Naive thymus-derived CD4-positive, alpha-beta T cell (primary cell): ENCODE measurements around the gene ZSCAN10. TPM values are rescaled to one million over a fixed set of nuclear protein-coding genes. Genes with fewer than 3 reads are reported as not detected.
"Not testable (repeated sequence)": the region's sequence is repeated elsewhere in the genome, so short reads cannot be mapped to it uniquely, and the experiment has no call there.

Experiments used
- ATAC-seq: fragments of 150-1000 bp; cut with Tn5 transposase; 2 replicates; pipeline ENCODE4 v1.10.0; 2021; ENCODE audit warnings: mild to moderate bottlenecking, moderate library complexity
- CTCF ChIA-PET: fragments of 350-600 bp; sonication (Branson Sonifier 250); formaldehyde crosslinking; loops from one replicate; lab custom pipeline; 2021; ENCODE audit warnings: antibody characterized with exemption; lab: Charles Lee
- POLR2A ChIA-PET: fragments of 350-600 bp; sonication (Branson Sonifier 250); formaldehyde crosslinking; loops from one replicate; lab custom pipeline; 2021; ENCODE audit warnings: antibody characterized with exemption, inconsistent platforms; lab: Charles Lee
- DNase-seq, 9 donors: peaks; one replicate each; pipeline versions ENCODE4 v3.0.0 to v3.0.0-alpha.2; 2020 to 2022; ENCODE audit warnings: mixed read lengths in 1 of 9
- H3K27ac ChIP-seq: one replicate; pipeline ENCODE4 v1.7.0; 2013; ENCODE audit warnings: mild to moderate bottlenecking, low read depth, low read length, moderate library complexity
- H3K27me3 ChIP-seq, 2 donors: one replicate each; pipeline ENCODE4 v1.7.0; 2013; ENCODE audit warnings: low read length in 2 of 2, mild to moderate bottlenecking in 2 of 2, moderate library complexity in 2 of 2; ENCODE audit not compliant: control insufficient read depth in 2 of 2, insufficient read depth in 2 of 2
- H3K36me3 ChIP-seq, 3 experiments: 1 replicate in 2 of 3; 2 replicates in 1 of 3; pipeline ENCODE4 v1.7.0; 2013; ENCODE audit warnings: low read length in 3 of 3, mild to moderate bottlenecking in 3 of 3, moderate library complexity in 1 of 3; ENCODE audit not compliant: insufficient read depth in 3 of 3, control insufficient read depth in 2 of 3
- H3K4me1 ChIP-seq, 2 donors: one replicate each; pipeline ENCODE4 v1.7.0; 2013; ENCODE audit warnings: low read length in 2 of 2, mild to moderate bottlenecking in 2 of 2, moderate library complexity in 1 of 2; ENCODE audit not compliant: control insufficient read depth in 2 of 2, insufficient read depth in 2 of 2
- H3K4me3 ChIP-seq: 2 replicates; pipeline ENCODE4 v1.7.0; 2013; ENCODE audit warnings: mild to moderate bottlenecking, low read length
- H3K9me3 ChIP-seq, 3 experiments: 1 replicate in 2 of 3; 2 replicates in 1 of 3; pipeline ENCODE4 v1.7.0; 2013; ENCODE audit warnings: low read length in 3 of 3; ENCODE audit not compliant: control insufficient read depth in 2 of 3
- H3K27ac Mint-ChIP-seq, 9 donors: one replicate each; pipeline ENCODE4 v1.8.0; 2020 to 2022; ENCODE audit warnings: mixed read lengths in 9 of 9, mild to moderate bottlenecking in 8 of 9, moderate library complexity in 5 of 9, inconsistent platforms in 2 of 9
- H3K27me3 Mint-ChIP-seq, 5 donors: one replicate each; pipeline ENCODE4 v1.8.0; 2021 to 2022; ENCODE audit warnings: mixed read lengths in 5 of 5, mild to moderate bottlenecking in 1 of 5
- H3K36me3 Mint-ChIP-seq, 5 donors: one replicate each; pipeline ENCODE4 v1.8.0; 2020 to 2022; ENCODE audit warnings: mixed read lengths in 5 of 5, mild to moderate bottlenecking in 3 of 5, inconsistent platforms in 1 of 5
- H3K4me1 Mint-ChIP-seq, 7 donors: one replicate each; pipeline ENCODE4 v1.8.0; 2020 to 2022; ENCODE audit warnings: mixed read lengths in 7 of 7, mild to moderate bottlenecking in 3 of 7, inconsistent platforms in 1 of 7
- H3K4me3 Mint-ChIP-seq, 10 donors: one replicate each; pipeline ENCODE4 v1.8.0; 2020 to 2022; ENCODE audit warnings: mild to moderate bottlenecking in 10 of 10, mixed read lengths in 10 of 10, moderate library complexity in 6 of 10, inconsistent platforms in 2 of 10
- H3K9me3 Mint-ChIP-seq, 11 donors: one replicate each; pipeline ENCODE4 v1.8.0; 2020 to 2022; ENCODE audit warnings: mixed read lengths in 11 of 11, mild to moderate bottlenecking in 4 of 11, inconsistent platforms in 1 of 11, moderate library complexity in 1 of 11
- intact Hi-C, 2 donors: fragments of 100-400 bp; cut with micrococcal nuclease; formaldehyde crosslinking; loops; one replicate each; pipeline ENCODE4 v1.15.1; 2023
- polyA plus RNA-seq, 2 donors: library from polyadenylated mRNA; unstranded; fragments of 300-500 nt; fragmentation: Illumina TruSeq; gene quantifications; one replicate each; pipeline ENCODE4 v1.2.3, GENCODE V29; 2021
- total RNA-seq, 6 experiments: library from RNA in 5 of 6; stranded (reverse) in 5 of 6; gene quantifications; 1 replicate in 5 of 6; 2 replicates in 1 of 6; pipeline ENCODE4 v1.2.3 and lab custom pipeline; 2021 to 2026

Gene ZSCAN10
- total and polyA plus RNA-seq, 7 experiments from 2014 or later = 0.22 to 0.61 (median 0.32) TPM; not detected in 3

DNA sequence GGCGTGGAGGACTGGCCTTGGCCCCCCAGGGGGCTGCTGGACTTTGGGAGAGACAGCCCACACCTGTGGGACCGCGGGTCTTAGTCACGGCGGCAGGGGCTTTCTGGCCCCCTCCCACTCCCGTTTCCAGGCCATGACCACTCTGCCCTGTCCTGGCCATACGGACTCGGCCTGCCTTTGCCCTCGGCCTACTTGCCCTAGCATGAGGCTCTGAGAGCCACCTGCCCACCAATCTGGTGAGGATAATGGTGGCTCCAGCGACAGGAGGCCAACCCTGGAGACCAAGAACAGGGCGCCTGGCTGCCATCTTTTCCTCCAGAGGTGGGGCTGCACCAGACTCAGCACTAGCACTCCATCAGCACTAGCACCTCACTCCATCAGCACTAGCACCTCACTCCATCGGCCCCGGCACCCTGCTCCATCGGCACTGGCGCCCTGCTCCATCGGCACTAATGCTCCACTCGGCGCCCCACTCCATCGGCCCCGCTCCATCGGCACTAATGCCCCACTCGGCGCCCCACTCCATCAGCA is 42.8 kb upstream of the ZSCAN10 start:
- Histone ChIP-seq H3K36me3 (peaks cover 0 to 54% (median 0%) of the 10 kb centered on the region in 3 experiments), H3K9me3 (no peaks in the 10 kb centered on the region), H3K4me3 (no peak overlapping the region), H3K27me3 (no peaks in the 10 kb centered on the region), H3K27ac (no peak overlapping the region), H3K4me1 (no peaks in the 10 kb centered on the region)
- ATAC-seq (no peak), DNase-seq (no peak)
- H3K4me1 Mint-ChIP-seq = peaks cover 0 to 16% (median 7%) of the 10 kb centered on the region in 7 donors
- no peaks in the 10 kb centered on the region for H3K27me3 Mint-ChIP-seq
- ChIA-PET CTCF (interaction anchor here (0.5 kb wide), 1 partner anchor 28 kb away, joined by 3 read pairs; no protein-coding TSS in a partner anchor), POLR2A (no interaction called here)
- no peak overlapping the region for H3K27ac Mint-ChIP-seq
- H3K9me3 Mint-ChIP-seq = no peaks in the 10 kb centered on the region
- H3K36me3 Mint-ChIP-seq = peaks cover 4 to 26% (median 8%) of the 10 kb centered on the region in 5 donors
- intact Hi-C loops = no loop called here
- no peak overlapping the region for H3K4me3 Mint-ChIP-seq

DNA sequence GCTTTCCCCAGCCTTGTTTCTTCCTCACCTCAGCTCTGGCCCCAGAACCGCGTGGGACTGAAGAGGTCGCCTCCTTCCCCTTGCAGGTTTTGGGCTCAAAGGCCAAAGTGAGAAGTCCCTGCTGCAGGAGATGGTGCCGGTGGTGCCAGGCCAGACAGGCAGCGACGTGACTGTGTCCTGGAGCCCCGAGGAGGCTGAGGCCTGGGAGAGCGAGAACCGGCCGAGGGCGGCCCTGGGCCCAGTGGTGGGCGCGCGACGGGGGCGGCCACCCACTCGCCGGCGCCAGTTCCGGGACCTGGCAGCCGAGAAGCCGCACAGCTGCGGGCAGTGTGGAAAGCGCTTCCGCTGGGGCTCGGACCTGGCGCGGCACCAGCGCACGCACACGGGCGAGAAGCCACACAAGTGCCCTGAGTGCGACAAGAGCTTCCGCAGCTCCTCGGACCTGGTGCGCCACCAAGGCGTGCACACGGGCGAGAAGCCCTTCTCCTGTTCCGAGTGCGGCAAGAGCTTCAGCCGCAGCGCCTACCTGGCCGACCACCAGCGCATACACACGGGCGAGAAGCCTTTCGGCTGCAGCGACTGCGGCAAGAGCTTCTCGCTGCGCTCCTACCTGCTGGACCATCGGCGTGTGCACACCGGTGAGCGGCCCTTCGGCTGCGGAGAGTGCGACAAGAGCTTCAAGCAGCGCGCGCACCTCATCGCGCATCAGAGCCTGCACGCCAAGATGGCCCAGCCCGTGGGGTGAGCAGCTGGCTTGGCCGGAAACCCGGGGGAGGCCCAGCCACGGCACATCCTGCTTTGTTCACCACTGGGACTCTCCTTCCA is 41.7 kb upstream of the ZSCAN10 start:
- Histone ChIP-seq H3K27ac (no peak overlapping the region), H3K9me3 (no peaks in the 10 kb centered on the region), H3K36me3 (peaks cover 0 to 54% (median 0%) of the 10 kb centered on the region in 3 experiments), H3K4me1 (peaks cover 0 to 6% of the 10 kb centered on the region in 2 donors), H3K27me3 (no peaks in the 10 kb centered on the region), H3K4me3 (no peak overlapping the region)
- CTCF ChIA-PET = interaction anchor here (0.6 to 0.8 kb wide), 2 partner anchors 9 to 112 kb away, joined by 3 to 4 read pairs; no protein-coding TSS in a partner anchor
- H3K36me3 Mint-ChIP-seq = peaks cover 4 to 26% (median 8%) of the 10 kb centered on the region in 5 donors
- no peak for ATAC-seq
- no peaks in the 10 kb centered on the region for H3K9me3 Mint-ChIP-seq
- no peaks in the 10 kb centered on the region for H3K27me3 Mint-ChIP-seq
- no peak overlapping the region for H3K4me3 Mint-ChIP-seq
- intact Hi-C loops = no loop called here
- no peak overlapping the region for H3K27ac Mint-ChIP-seq
- peaks cover 0 to 17% (median 13%) of the 10 kb centered on the region in 7 donors for H3K4me1 Mint-ChIP-seq
- DNase-seq = no peak
- POLR2A ChIA-PET = no interaction called here

DNA sequence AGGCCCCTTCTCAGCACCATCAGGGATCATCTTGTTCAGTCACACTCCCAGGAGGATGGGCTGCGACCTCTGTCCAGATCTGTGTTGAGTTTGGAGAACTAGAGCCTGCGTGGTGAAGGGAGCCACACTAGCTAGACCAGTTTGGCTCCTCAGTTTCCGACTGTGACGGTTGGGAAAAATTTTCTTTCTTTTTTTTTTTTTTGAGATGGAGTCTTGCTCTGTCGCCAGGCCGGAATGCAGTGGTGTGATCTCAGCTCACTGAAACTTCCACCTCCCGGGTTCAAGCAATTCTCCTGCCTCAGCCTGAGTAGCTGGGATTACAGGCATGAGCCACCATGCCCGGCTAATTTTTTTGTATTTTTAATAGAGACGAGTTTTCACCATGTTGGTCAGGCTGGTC is 40.5 kb upstream of the ZSCAN10 start:
- not testable (repeated sequence) for H3K27me3 Mint-ChIP-seq, H3K27ac ChIP-seq, ATAC-seq, H3K27me3 ChIP-seq, H3K9me3 Mint-ChIP-seq, DNase-seq, H3K9me3 ChIP-seq, H3K4me3 ChIP-seq, H3K4me1 ChIP-seq
- ChIA-PET POLR2A (interaction anchor here (1.5 to 1.6 kb wide), 2 partner anchors 11 to 64 kb away, joined by 3 to 5 read pairs; no protein-coding TSS in a partner anchor), CTCF (interaction anchor here (0.6 to 1.0 kb wide), 2 partner anchors 108 to 323 kb away, joined by 3 read pairs; no protein-coding TSS in a partner anchor)
- intact Hi-C loops = loop anchor here (5.0 to 10.0 kb wide), 2 partner anchors 365 to 712 kb away; partner anchors contain the start of genes CCNF (in 1 of the 2) and ELOB (in 1 of the 2)
- H3K27ac Mint-ChIP-seq = peak overlapping the region in 1 of 9 donors; percentile 20
- peaks cover 0 to 22% (median 19%) of the 10 kb centered on the region in 7 donors for H3K4me1 Mint-ChIP-seq
- peaks cover 4 to 26% (median 8%) of the 10 kb centered on the region in 5 donors for H3K36me3 Mint-ChIP-seq
- peak overlapping the region in 1 of 10 donors; percentile 53 for H3K4me3 Mint-ChIP-seq
- H3K36me3 ChIP-seq = peaks cover 0 to 57% (median 0%) of the 10 kb centered on the region in 3 experiments

DNA sequence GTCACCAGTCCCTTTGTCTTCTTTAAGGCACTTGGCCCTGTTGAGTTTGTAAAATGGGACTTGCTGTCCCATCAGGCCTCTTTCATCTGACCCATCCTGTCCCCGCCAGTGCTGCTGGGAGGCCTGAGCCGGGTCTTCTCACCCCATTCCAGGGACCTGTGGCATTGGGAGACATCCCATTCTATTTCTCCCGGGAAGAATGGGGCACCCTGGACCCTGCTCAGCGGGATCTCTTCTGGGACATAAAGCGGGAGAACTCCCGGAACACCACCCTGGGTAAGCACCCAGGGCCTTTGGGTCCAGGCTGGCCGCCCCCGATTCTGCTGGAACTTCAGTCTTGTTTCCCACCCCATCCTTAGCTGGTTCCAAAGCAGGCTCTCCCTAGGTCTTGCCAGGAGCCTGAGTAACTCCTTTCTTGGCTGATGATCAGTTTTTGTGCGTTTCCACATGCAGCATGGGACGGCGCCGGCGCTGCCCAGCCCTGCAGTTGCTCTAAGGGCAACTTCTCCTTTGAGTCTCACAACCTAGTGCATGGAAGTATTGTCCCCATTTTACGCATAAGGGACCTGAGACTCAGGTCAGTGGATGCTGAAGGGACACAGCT is 39.8 kb upstream of the ZSCAN10 start:
- H3K36me3 Mint-ChIP-seq = peaks cover 4 to 26% (median 8%) of the 10 kb centered on the region in 5 donors
- ChIA-PET POLR2A (interaction anchor here (1.5 to 11.8 kb wide), 4 partner anchors 9 to 63 kb away, joined by 3 to 95 read pairs (median 6); no protein-coding TSS in a partner anchor), CTCF (interaction anchor here (1.0 kb wide), 1 partner anchor 107 kb away, joined by 3 read pairs; no protein-coding TSS in a partner anchor)
- no peaks in the 10 kb centered on the region for H3K27me3 Mint-ChIP-seq
- peaks cover 0 to 57% (median 0%) of the 10 kb centered on the region in 3 experiments for H3K36me3 ChIP-seq
- no peak overlapping the region for H3K4me3 Mint-ChIP-seq
- H3K27ac ChIP-seq = no peak overlapping the region
- H3K9me3 ChIP-seq = no peaks in the 10 kb centered on the region
- peaks cover 0 to 6% of the 10 kb centered on the region in 2 donors for H3K4me1 ChIP-seq
- no peak overlapping the region for H3K4me3 ChIP-seq
- H3K27ac Mint-ChIP-seq = no peak overlapping the region
- DNase-seq = no peak
- H3K27me3 ChIP-seq = no peaks in the 10 kb centered on the region
- peaks cover 2 to 27% (median 20%) of the 10 kb centered on the region in 7 donors for H3K4me1 Mint-ChIP-seq
- H3K9me3 Mint-ChIP-seq = no peaks in the 10 kb centered on the region
- no peak for ATAC-seq
- intact Hi-C loops = loop anchor here (5.0 to 10.0 kb wide), 2 partner anchors 364 to 712 kb away; partner anchors contain the start of genes CCNF (in 1 of the 2) and ELOB (in 1 of the 2)

DNA sequence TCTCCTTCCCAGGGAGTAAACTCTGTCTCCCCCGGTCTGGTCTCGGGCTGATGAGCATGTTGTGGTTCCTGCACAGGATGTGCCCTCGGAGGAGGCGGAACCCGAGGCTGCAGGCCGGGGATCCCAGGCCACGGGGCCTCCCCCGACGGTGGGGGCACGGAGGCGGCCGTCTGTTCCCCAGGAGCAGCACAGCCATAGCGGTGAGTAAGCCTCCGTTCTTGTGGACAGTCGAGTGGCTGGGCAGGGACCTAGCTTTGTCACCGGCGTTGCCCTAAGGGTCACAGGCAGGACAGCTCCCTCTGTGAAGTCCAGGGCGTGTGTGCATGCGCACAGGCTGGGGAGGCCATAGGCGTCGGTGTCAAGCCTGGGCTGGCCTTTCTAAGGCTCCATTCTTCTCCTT is 39.2 kb upstream of the ZSCAN10 start:
- intact Hi-C loops = loop anchor here (5.0 to 10.0 kb wide), 2 partner anchors 364 to 711 kb away; partner anchors contain the start of genes CCNF (in 1 of the 2) and ELOB (in 1 of the 2)
- H3K27me3 ChIP-seq = no peaks in the 10 kb centered on the region
- Mint-ChIP-seq H3K27me3 (no peaks in the 10 kb centered on the region), H3K4me3 (no peak overlapping the region), H3K27ac (no peak overlapping the region), H3K9me3 (no peaks in the 10 kb centered on the region), H3K36me3 (peaks cover 4 to 26% (median 8%) of the 10 kb centered on the region in 5 donors), H3K4me1 (peaks cover 5 to 31% (median 24%) of the 10 kb centered on the region in 7 donors)
- CTCF ChIA-PET = interaction anchor here (0.9 kb wide), 1 partner anchor 30 kb away, joined by 3 read pairs; no protein-coding TSS in a partner anchor
- H3K27ac ChIP-seq = no peak overlapping the region
- POLR2A ChIA-PET = interaction anchor here (1.5 to 11.8 kb wide), 4 partner anchors 9 to 62 kb away, joined by 3 to 95 read pairs (median 48); no protein-coding TSS in a partner anchor
- DNase-seq (no peak), ATAC-seq (no peak)
- no peak overlapping the region for H3K4me3 ChIP-seq
- peaks cover 0 to 6% of the 10 kb centered on the region in 2 donors for H3K4me1 ChIP-seq
- H3K9me3 ChIP-seq = no peaks in the 10 kb centered on the region
- peaks cover 0 to 57% (median 0%) of the 10 kb centered on the region in 3 experiments for H3K36me3 ChIP-seq
